K562 (cell line): ENCODE results near the gene TEX264.
"Not testable (repeated sequence)": the region's sequence is repeated elsewhere in the genome, so short reads cannot be mapped to it uniquely, and the experiment has no call there.

Source experiments
- ATF1 ChIP-seq, 2 experiments: fragments of 450-650 bp in 1 of 2; IDR thresholded peaks; 2 replicates each; pipeline ENCODE4 v1.6.1; 2016; ENCODE audit warnings: missing compliant biosample characterization in 1 of 2, missing genetic modification characterization in 1 of 2
- CHD2 ChIP-seq: IDR thresholded peaks from 2 replicates; pipeline ENCODE4 v1.6.1; 2011; ENCODE audit warnings: low read depth, low read length
- FOS ChIP-seq: IDR thresholded peaks from 3 replicates; pipeline ENCODE4 v1.6.1; 2011; ENCODE audit not compliant: insufficient read length; ENCODE audit errors: extremely low read depth
- KDM1A ChIP-seq, 2 experiments: fragments of 450-650 bp; IDR thresholded peaks; 2 replicates each; pipeline ENCODE4 v1.6.1; 2016; ENCODE audit warnings: mild to moderate bottlenecking in 2 of 2
- MEF2A ChIP-seq: IDR thresholded peaks from 2 replicates; pipeline ENCODE4 v1.6.1; 2011; ENCODE audit warnings: low read depth, mild to moderate bottlenecking, low read length, moderate library complexity; ENCODE audit not compliant: control insufficient read depth
- RBFOX2 ChIP-seq: fragments of 200-400 bp; formaldehyde crosslinking; IDR thresholded peaks from 2 replicates; pipeline ENCODE4 v1.6.1; 2017; ENCODE audit warnings: low read depth, mild to moderate bottlenecking, low read length, moderate library complexity
- SP1 ChIP-seq: sonication (generic); formaldehyde crosslinking; IDR thresholded peaks from 2 replicates; pipeline ENCODE4 v1.8.1; 2022; ENCODE audit warnings: mild to moderate bottlenecking, missing genetic modification reagents
- ZC3H11A ChIP-seq: IDR thresholded peaks from 2 replicates; pipeline ENCODE4 v1.6.1; 2012; ENCODE audit warnings: low read depth, low read length, improper control_type of control experiment
- ZNF184 ChIP-seq: sonication (generic); formaldehyde crosslinking; IDR thresholded peaks from 2 replicates; pipeline ENCODE4 v1.5.0; 2020; ENCODE audit warnings: missing genetic modification reagents
- TF ChIP-seq, protein P1 (sequence below), 3 experiments: IDR thresholded peaks in 2 of 3; conservative IDR thresholded peaks in 1 of 3; 2 replicates each; pipeline ENCODE4 v1.5.1; 2011 to 2012; ENCODE audit warnings: low read length in 3 of 3, mild to moderate bottlenecking in 3 of 3, control low read depth in 2 of 3, improper control_type of control experiment in 1 of 3, inconsistent platforms in 1 of 3, low read depth in 1 of 3, mixed read lengths in 1 of 3, moderate library complexity in 1 of 3; ENCODE audit not compliant: insufficient read depth in 2 of 3
- TF ChIP-seq, protein P2 (sequence below), 2 experiments: fragments of 450-650 bp; formaldehyde crosslinking in 1 of 2; IDR thresholded peaks; 2 replicates each; pipeline versions ENCODE4 v1.4.0 to v1.6.1; 2014 to 2020; ENCODE audit warnings: mild to moderate bottlenecking in 2 of 2, borderline replicate concordance in 1 of 2, low read depth in 1 of 2

DNA sequence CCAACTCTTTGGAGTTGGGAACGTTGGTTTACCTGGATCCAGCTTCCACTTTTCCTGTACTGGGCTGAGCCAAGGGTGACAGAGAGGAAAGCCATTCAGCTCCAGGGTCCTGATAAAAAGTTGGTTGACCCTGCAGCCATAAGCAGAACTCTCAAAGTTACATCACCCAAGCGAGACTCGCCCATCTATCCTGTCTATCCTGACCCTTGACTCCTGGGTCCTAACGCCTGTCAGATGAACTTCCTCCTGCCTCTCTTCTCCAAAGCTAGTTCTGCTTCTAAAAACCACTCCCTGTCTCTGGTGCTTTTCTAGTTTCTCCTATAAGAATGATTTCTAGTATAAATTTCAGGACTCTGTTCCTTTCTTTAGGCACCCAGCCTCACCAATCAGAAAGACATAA lies 71.9 kb downstream of the TEX264 start:
- TF ChIP-seq, protein P1, sequence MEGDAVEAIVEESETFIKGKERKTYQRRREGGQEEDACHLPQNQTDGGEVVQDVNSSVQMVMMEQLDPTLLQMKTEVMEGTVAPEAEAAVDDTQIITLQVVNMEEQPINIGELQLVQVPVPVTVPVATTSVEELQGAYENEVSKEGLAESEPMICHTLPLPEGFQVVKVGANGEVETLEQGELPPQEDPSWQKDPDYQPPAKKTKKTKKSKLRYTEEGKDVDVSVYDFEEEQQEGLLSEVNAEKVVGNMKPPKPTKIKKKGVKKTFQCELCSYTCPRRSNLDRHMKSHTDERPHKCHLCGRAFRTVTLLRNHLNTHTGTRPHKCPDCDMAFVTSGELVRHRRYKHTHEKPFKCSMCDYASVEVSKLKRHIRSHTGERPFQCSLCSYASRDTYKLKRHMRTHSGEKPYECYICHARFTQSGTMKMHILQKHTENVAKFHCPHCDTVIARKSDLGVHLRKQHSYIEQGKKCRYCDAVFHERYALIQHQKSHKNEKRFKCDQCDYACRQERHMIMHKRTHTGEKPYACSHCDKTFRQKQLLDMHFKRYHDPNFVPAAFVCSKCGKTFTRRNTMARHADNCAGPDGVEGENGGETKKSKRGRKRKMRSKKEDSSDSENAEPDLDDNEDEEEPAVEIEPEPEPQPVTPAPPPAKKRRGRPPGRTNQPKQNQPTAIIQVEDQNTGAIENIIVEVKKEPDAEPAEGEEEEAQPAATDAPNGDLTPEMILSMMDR (IDR thresholded peaks at IDR 0.05 in 2 of 3, conservative IDR thresholded peaks at IDR 0.05 in 1 of 3; ENCODE audit: insufficient read depth in 2 of 3, low read depth in 1 of 3, low read length in 3 of 3): not testable (repeated sequence)
- not testable (repeated sequence) for TF ChIP-seq MEF2A; KDM1A (IDR thresholded peaks at IDR 0.05); ATF1 (CRISPR knock-in tag; IDR thresholded peaks at IDR 0.05); ATF1 (tag; IDR thresholded peaks at IDR 0.05); RBFOX2; ZNF184 (CRISPR knock-in tag); SP1 (CRISPR knock-in tag); ZC3H11A; FOS; CHD2
- TF ChIP-seq, protein P2, sequence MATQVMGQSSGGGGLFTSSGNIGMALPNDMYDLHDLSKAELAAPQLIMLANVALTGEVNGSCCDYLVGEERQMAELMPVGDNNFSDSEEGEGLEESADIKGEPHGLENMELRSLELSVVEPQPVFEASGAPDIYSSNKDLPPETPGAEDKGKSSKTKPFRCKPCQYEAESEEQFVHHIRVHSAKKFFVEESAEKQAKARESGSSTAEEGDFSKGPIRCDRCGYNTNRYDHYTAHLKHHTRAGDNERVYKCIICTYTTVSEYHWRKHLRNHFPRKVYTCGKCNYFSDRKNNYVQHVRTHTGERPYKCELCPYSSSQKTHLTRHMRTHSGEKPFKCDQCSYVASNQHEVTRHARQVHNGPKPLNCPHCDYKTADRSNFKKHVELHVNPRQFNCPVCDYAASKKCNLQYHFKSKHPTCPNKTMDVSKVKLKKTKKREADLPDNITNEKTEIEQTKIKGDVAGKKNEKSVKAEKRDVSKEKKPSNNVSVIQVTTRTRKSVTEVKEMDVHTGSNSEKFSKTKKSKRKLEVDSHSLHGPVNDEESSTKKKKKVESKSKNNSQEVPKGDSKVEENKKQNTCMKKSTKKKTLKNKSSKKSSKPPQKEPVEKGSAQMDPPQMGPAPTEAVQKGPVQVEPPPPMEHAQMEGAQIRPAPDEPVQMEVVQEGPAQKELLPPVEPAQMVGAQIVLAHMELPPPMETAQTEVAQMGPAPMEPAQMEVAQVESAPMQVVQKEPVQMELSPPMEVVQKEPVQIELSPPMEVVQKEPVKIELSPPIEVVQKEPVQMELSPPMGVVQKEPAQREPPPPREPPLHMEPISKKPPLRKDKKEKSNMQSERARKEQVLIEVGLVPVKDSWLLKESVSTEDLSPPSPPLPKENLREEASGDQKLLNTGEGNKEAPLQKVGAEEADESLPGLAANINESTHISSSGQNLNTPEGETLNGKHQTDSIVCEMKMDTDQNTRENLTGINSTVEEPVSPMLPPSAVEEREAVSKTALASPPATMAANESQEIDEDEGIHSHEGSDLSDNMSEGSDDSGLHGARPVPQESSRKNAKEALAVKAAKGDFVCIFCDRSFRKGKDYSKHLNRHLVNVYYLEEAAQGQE (IDR thresholded peaks at IDR 0.05; ENCODE audit: borderline replicate concordance): not testable (repeated sequence)
- TF ChIP-seq, protein P2 (CRISPR knock-in tag; IDR thresholded peaks at IDR 0.05; ENCODE audit: low read depth): not testable (repeated sequence)
